Colon (tissue), 2 donors: ENCODE measurements around the gene ABHD12B.
"Not testable (repeated sequence)": the region's sequence is repeated elsewhere in the genome, so short reads cannot be mapped to it uniquely, and the experiment has no call there.

Source experiments
- FAIRE-seq: peaks from 2 replicates; lab custom pipeline; 2012; peaks lifted over from hg19 to GRCh38; lab: Jason Lieb, UNC
- donor health status: control.
- donor health status: control.

Gene ABHD12B

GRCh38 chr14:50935126-50936015, 63.5 kb downstream of the ABHD12B start:
- no peak for FAIRE-seq

GRCh38 chr14:50936016-50936340, 64.1 kb downstream of the ABHD12B start:
- no peak for FAIRE-seq

GRCh38 chr14:50936882-50937281, 65.0 kb downstream of the ABHD12B start:
- FAIRE-seq = no peak

GRCh38 chr14:50937325-50937724, 65.5 kb downstream of the ABHD12B start:
- FAIRE-seq = no peak

- no peak for FAIRE-seq
Measured at GRCh38 chr14:50937800-50938199, 65.9 kb downstream of the ABHD12B start.

- FAIRE-seq = no peak
Measured at GRCh38 chr14:50941151-50941550, 69.3 kb downstream of the ABHD12B start.

- not testable (repeated sequence) for FAIRE-seq
Measured at GRCh38 chr14:50941638-50942037, 69.8 kb downstream of the ABHD12B start.

GRCh38 chr14:50943261-50943942, 71.5 kb downstream of the ABHD12B start:
- no peak for FAIRE-seq

GRCh38 chr14:50943943-50944646, 72.2 kb downstream of the ABHD12B start, which contains the start of gene PYGL:
TSS of gene PYGL (minus strand) at chr14:50944483. CDS start at chr14:50944403, 80 bp downstream.
- FAIRE-seq = no peak

- FAIRE-seq = no peak
Measured at GRCh38 chr14:50944647-50945413, 73.0 kb downstream of the ABHD12B start.

- no peak for FAIRE-seq
Measured at GRCh38 chr14:50946234-50946935, 74.5 kb downstream of the ABHD12B start.

- no peak for FAIRE-seq
Measured at GRCh38 chr14:50947446-50947845, 75.6 kb downstream of the ABHD12B start.

- FAIRE-seq = no peak
Measured at GRCh38 chr14:50948205-50948604, 76.4 kb downstream of the ABHD12B start.

- FAIRE-seq = no peak
Measured at GRCh38 chr14:50951032-50951431, 79.2 kb downstream of the ABHD12B start.

GRCh38 chr14:50953502-50953901, 81.6 kb downstream of the ABHD12B start:
- no peak for FAIRE-seq
